GM12873 (cell line): ENCODE results near the gene MYT1.

Experiments used
- CTCF ChIP-seq: IDR thresholded peaks from 2 replicates; pipeline ENCODE4 v1.5.1; 2012; ENCODE audit warnings: low read depth, mild to moderate bottlenecking, moderate library complexity, low read length, control low read depth; ENCODE audit not compliant: insufficient read depth; ENCODE audit errors: missing control alignments

MYT1 gene

DNA sequence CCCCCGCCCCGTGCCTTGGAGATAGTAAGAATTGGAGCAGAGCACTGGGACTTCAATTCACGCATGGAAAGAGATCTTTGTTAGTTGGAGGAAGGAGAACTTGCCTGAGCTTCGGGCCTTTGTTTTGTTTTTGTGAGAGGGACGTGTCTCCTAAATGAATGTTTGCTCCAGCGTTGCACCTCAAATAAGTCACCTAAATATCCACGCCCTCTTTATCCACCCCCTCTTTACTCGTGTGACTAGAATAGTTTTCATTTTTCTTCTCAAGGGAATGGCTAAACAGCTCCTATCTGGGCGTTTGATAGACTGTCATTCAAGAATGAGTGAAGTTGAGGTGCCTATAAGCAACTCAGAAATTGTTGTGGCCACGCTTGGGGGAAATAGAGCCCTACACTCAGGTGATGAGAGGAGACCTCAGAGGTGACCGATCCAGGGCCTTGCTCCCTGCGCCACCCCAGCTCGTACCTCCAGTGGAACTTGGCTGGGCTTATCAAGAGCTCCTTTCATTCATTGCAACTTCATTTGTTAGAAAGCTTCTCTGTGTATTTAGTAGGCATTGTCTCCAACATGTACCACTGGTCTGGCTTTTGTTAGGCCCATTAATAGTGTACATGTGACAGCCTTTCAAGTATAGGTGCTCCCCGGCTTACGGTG, 92.2 kb downstream of the MYT1 start:
- no peak for TF ChIP-seq CTCF

GRCh38 chr20:64257107-64257757, 93.0 kb downstream of the MYT1 start:
- TF ChIP-seq CTCF = no peak

- no peak for TF ChIP-seq CTCF
Observed at GRCh38 chr20:64258071-64258823, 94.0 kb downstream of the MYT1 start.

GRCh38 chr20:64260239-64260638, 96.0 kb downstream of the MYT1 start:
- TF ChIP-seq CTCF = no peak

DNA sequence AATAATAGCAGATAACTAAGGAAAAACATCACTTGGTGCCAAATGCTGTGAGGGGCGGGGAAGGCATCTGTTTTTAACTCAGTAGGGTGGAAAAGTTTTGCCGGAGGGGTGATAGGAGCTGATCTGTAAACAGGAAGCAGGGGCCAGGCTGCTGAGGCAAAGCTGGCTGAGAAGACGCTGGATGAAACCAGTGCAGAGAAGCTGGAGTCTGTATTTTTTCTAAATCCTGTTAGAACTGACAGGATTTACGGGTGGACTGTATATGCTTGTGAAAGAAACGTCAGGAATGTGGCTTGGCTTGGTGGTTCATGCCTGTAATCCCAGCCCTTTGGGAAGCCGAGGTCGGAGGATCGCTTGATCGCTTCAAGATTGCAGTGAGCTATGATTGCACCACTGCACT, 96.9 kb downstream of the MYT1 start:
- no peak for TF ChIP-seq CTCF

DNA sequence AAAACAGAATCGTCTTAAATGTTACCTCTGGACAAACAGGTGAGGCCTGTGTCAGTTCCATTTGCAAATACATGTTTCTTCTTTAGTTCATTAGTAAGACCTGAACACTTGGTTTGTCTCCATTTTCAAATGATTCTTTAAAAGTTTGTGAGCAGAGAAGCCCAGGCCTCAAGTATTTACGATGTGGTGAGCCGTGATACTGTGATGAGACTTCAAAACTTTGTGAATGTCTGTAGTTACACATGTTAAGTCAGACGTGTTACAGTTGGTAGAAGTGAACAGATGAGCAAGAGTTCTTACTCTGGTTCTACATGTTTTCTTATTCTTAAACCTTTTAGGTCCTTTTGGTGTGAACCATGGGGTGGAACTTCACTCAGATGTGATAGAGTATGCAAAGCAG, 99.8 kb downstream of the MYT1 start:
- no peak for TF ChIP-seq CTCF

DNA sequence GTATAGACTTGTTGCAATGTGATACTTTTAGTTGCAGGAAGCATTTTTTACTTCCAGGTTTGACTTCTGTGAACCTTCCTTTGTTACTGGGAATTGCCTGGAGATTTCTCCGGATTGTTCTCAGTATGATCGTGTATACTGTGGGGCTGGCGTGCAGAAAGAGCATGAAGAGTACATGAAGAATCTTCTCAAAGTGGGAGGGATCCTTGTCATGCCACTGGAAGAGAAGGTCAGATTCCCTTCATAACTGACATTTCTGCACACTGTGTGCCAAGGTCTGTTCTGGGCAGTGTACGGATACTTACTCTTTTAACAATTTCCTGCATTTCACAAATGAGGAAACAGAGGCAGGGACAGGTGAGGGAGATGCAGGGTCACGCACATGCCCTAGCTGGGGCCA, 100.9 kb downstream of the MYT1 start:
- TF ChIP-seq CTCF = no peak
